ENCODE data around the gene GFRA1.

- TF ChIP-seq CTCF (IDR thresholded peaks at IDR 0.05; ENCODE audit: insufficient read depth, low read length, poor library complexity, severe bottlenecking) (no peak), EZH2phosphoT487 (conservative IDR thresholded peaks at IDR 0.05; ENCODE audit: low read length) (no peak)
Measured at GRCh38 chr10:116168329-116168728, 104.7 kb downstream of the GFRA1 start.
